Lung (tissue), 12 donors: ENCODE data around the gene PARP14. TPM values are rescaled to one million over a fixed set of nuclear protein-coding genes. Genes with fewer than 3 reads are reported as not detected.

ENCODE experiments used
- ATAC-seq: fragments of 200-7000 bp; cut with Tn5 transposase; one replicate; pipeline ENCODE4 v1.9.1; 2020; ENCODE audit warnings: moderate number of reproducible peaks; ENCODE audit not compliant: insufficient read depth, low FRiP score
- DNase-seq, 3 donors: peaks; one replicate each; pipeline ENCODE4 v3.0.0-alpha.2; 2013 to 2017
- H3K27ac ChIP-seq, 2 donors: one replicate each; pipeline ENCODE4 v1.5.1; 2013; ENCODE audit warnings: mild to moderate bottlenecking in 2 of 2, moderate library complexity in 2 of 2, control low read depth in 1 of 2, inconsistent platforms in 1 of 2, low read depth in 1 of 2, low read length in 1 of 2
- H3K27me3 ChIP-seq, 3 donors: one replicate each; pipeline ENCODE4 v1.5.1; 2013; ENCODE audit warnings: low read length in 2 of 3; ENCODE audit not compliant: control insufficient read depth in 3 of 3, insufficient read depth in 3 of 3
- H3K36me3 ChIP-seq, 4 donors: one replicate each; pipeline ENCODE4 v1.5.1; 2013; ENCODE audit warnings: low read length in 4 of 4, mild to moderate bottlenecking in 1 of 4, moderate library complexity in 1 of 4; ENCODE audit not compliant: control insufficient read depth in 4 of 4, insufficient read depth in 4 of 4
- H3K4me1 ChIP-seq, 5 donors: one replicate each; pipeline ENCODE4 v1.5.1; 2013; ENCODE audit warnings: low read length in 5 of 5, mild to moderate bottlenecking in 2 of 5, moderate library complexity in 1 of 5; ENCODE audit not compliant: control insufficient read depth in 5 of 5, insufficient read depth in 5 of 5
- H3K4me3 ChIP-seq: one replicate; pipeline ENCODE4 v1.5.1; 2013; ENCODE audit warnings: mild to moderate bottlenecking, control low read depth, moderate library complexity
- H3K9ac ChIP-seq, 2 donors: one replicate each; pipeline ENCODE4 v1.5.1; 2013; ENCODE audit warnings: low read length in 2 of 2, control low read depth in 1 of 2; ENCODE audit not compliant: insufficient read depth in 1 of 2
- H3K9me3 ChIP-seq, 4 donors: one replicate each; pipeline ENCODE4 v1.5.1; 2013; ENCODE audit warnings: low read length in 3 of 4, mild to moderate bottlenecking in 1 of 4, moderate library complexity in 1 of 4; ENCODE audit not compliant: control insufficient read depth in 4 of 4, insufficient read depth in 3 of 4
- WGBS, 2 donors: extraction: QIAGEN DNeasy Blood & Tissue Kit; methylation state at CpG; one replicate each; pipeline ENCODE4 v1.1.7; 2013; 5-methylcytosine and 5-hydroxymethylcytosine counted together
- polyA plus RNA-seq, 2 donors: library from polyadenylated mRNA; stranded (reverse); fragments of 200-250 nt; gene quantifications; one replicate each; pipeline ENCODE4 v1.2.1, GENCODE V29; 2013
- total RNA-seq, 2 donors: library from RNA; depleted of rRNA in 1 of 2; stranded (reverse); fragments of >200 nt in 1 of 2; gene quantifications; one replicate each; pipeline ENCODE4 v1.2.1, GENCODE V29; 2014 to 2021
- TF ChIP-seq, protein P1 (sequence below): IDR thresholded peaks from 2 replicates; pipeline ENCODE4 v1.5.1; 2012; ENCODE audit warnings: mild to moderate bottlenecking; ENCODE audit errors: control extremely low read depth, extremely low read depth
- donor health status: control.
- donor health status: control.
- donor health status: Bipolar disorder and iron deficiency.
- donor health status: healthy.
- donor health status: DM: yes; HTN: yes; CAD: no.

PARP14 gene
- total and polyA plus RNA-seq, 4 donors: 25.6 to 118 (median 54.1) TPM

DNA sequence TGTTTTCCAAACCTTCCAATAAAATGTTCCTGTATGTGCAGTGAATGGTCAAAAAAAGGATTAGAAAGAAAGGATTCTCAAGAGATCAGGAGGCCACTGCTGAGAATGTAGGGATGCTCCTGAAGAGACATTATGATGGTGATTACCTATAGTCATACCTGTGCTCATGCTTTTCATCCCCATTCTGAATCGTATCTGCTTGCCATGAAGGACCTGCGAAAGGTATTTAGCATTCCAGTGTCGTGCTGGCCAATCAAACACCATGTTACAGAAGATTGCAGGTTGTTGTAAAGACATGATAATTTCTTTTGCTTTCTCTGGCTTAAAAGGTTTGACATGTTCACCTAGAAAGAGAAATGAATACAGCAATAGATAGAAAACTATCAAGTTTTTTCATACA, 96.9 kb downstream of the PARP14 start:
- Histone ChIP-seq H3K9ac (no peak overlapping the region), H3K4me1 (peaks cover 0 to 2% (median 0%) of the 10 kb centered on the region in 5 donors), H3K27me3 (no peaks in the 10 kb centered on the region), H3K9me3 (no peaks in the 10 kb centered on the region), H3K27ac (no peak overlapping the region), H3K4me3 (no peak overlapping the region), H3K36me3 (peaks cover 0 to 5% (median 2%) of the 10 kb centered on the region in 4 donors)
- DNase-seq (no peak), ATAC-seq (no peak)
- 85 to 93% methylated on average over 3 of the region's 3 CpGs for WGBS, 2 donors
- TF ChIP-seq, protein P1, sequence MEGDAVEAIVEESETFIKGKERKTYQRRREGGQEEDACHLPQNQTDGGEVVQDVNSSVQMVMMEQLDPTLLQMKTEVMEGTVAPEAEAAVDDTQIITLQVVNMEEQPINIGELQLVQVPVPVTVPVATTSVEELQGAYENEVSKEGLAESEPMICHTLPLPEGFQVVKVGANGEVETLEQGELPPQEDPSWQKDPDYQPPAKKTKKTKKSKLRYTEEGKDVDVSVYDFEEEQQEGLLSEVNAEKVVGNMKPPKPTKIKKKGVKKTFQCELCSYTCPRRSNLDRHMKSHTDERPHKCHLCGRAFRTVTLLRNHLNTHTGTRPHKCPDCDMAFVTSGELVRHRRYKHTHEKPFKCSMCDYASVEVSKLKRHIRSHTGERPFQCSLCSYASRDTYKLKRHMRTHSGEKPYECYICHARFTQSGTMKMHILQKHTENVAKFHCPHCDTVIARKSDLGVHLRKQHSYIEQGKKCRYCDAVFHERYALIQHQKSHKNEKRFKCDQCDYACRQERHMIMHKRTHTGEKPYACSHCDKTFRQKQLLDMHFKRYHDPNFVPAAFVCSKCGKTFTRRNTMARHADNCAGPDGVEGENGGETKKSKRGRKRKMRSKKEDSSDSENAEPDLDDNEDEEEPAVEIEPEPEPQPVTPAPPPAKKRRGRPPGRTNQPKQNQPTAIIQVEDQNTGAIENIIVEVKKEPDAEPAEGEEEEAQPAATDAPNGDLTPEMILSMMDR: no peak

Other genes with a start within 250 kb of the PARP14 start
- 10 to 100 TPM; 38.7 to 55.2 TPM for gene KPNA1, start 165.9 kb upstream of the PARP14 start, total RNA-seq
- gene KPNA1, start 165.9 kb upstream of the PARP14 start, polyA plus RNA-seq: 10 to 100 TPM; 10.8 to 19.2 TPM
- gene PARP9, start 116.5 kb upstream of the PARP14 start, total RNA-seq: 10 to 100 TPM; 31.7 to 48.1 TPM
- 10 to 100 TPM; 34.9 to 57.0 TPM for gene PARP9, start 116.5 kb upstream of the PARP14 start, polyA plus RNA-seq
- 10 to 100 TPM; 39.0 to 52.0 TPM for gene DTX3L, start 116.5 kb upstream of the PARP14 start, total RNA-seq
- gene DTX3L, start 116.5 kb upstream of the PARP14 start, polyA plus RNA-seq: 10 to 100 TPM; 18.7 to 22.3 TPM
- gene PARP15, start 103.2 kb upstream of the PARP14 start, total RNA-seq: 1 to 10 TPM; 4.4 to 6.1 TPM
- 1 to 10 TPM; 2.4 to 4.3 TPM for gene PARP15, start 103.2 kb upstream of the PARP14 start, polyA plus RNA-seq
- gene HSPBAP1, start 113.0 kb downstream of the PARP14 start, total RNA-seq: 10 to 100 TPM; 10.5 to 11.6 TPM
- gene HSPBAP1, start 113.0 kb downstream of the PARP14 start, polyA plus RNA-seq: 10 to 100 TPM in 1 of 2 donors, 1 to 10 TPM in 1; 8.4 to 15.9 TPM
- 10 to 100 TPM; 12.5 to 24.4 TPM for gene SLC49A4, start 114.2 kb downstream of the PARP14 start, total RNA-seq
- gene SLC49A4, start 114.2 kb downstream of the PARP14 start, polyA plus RNA-seq: 1 to 10 TPM; 3.9 to 7.3 TPM